ENCODE data around the gene TNNI3K. TPM values are rescaled to one million over a fixed set of nuclear protein-coding genes. Genes with fewer than 3 reads are reported as not detected.

TNNI3K gene
- total and polyA plus RNA-seq, 2 of the 8 experiments (the other 6 are each of a cell fraction or from before 2014, with no cell fraction given): 0.41 to 0.48 TPM

GRCh38 chr1:74549932-74550331 is 314.7 kb downstream of the TNNI3K start:
- H3K9ac ChIP-seq (replicated peaks in 1 of 4; ENCODE audit: extremely low read depth in 1 of 4, low read depth in 3 of 4, low read length in 3 of 4): no peak overlapping the region
- H3K27ac ChIP-seq (ENCODE audit: low read depth, low read length): no peak overlapping the region
- 94% methylated on average over 2 of the region's 2 CpGs; no CpG with 5 or more reads in 1 of the 2 experiments for WGBS, 2 experiments (ENCODE audit: extremely low coverage in 1 of 2, insufficient coverage in 1 of 2, insufficient read length in 1 of 2, insufficient replicate concordance in 2 of 2, low coverage in 1 of 2, low lambda C conversion rate in 2 of 2, missing lambda C conversion rate in 1 of 2)
- H3K18ac ChIP-seq (ENCODE audit: extremely low read depth, low read length): no peak overlapping the region
- no peak overlapping the region for H3K4me3 ChIP-seq (ENCODE audit: extremely low read depth in 1 of 4, insufficient read depth in 2 of 4, low read depth in 3 of 4, low read length in 4 of 4)
- no peak overlapping the region for H4K5ac ChIP-seq (ENCODE audit: insufficient read length, low read depth, low read length)
- no peak overlapping the region for H3K23ac ChIP-seq (ENCODE audit: insufficient read length)
- H3K4me2 ChIP-seq (ENCODE audit: insufficient read depth in 1 of 2, low read depth in 2 of 2, low read length in 2 of 2): no peak overlapping the region
- no peak overlapping the region for H2BK15ac ChIP-seq (ENCODE audit: low read length)
- no peaks in the 10 kb centered on the region for H4K20me1 ChIP-seq (replicated peaks in 1 of 2; ENCODE audit: control insufficient read depth in 1 of 2, insufficient read depth in 2 of 2, low read length in 2 of 2)
- H3K14ac ChIP-seq (ENCODE audit: insufficient read length): no peak overlapping the region
- no peaks in the 10 kb centered on the region for H3K79me2 ChIP-seq (ENCODE audit: control insufficient read depth in 1 of 2, insufficient read depth in 2 of 2, low read length in 2 of 2)
- H3K36me3 ChIP-seq (ENCODE audit: control insufficient read depth in 2 of 4, insufficient read depth in 4 of 4, low read length in 3 of 4): no peaks in the 10 kb centered on the region
- FAIRE-seq (no peak), DNase-seq (ENCODE audit: low read depth in 1 of 2, low spot score in 2 of 2) (no peak)
- POLR2A ChIA-PET (ENCODE audit: partially characterized antibody): no interaction called here
- H3K23me2 ChIP-seq (ENCODE audit: low read depth, low read length): no peaks in the 10 kb centered on the region
- no peak overlapping the region for H2AK5ac ChIP-seq (ENCODE audit: low read depth, low read length)
- H2AFZ ChIP-seq (ENCODE audit: low read length): no peak overlapping the region
- H3K9me3 ChIP-seq (ENCODE audit: insufficient read depth in 2 of 2, low read depth in 1 of 2, low read length in 1 of 2): no peaks in the 10 kb centered on the region
- H3K56ac ChIP-seq (replicated peaks; ENCODE audit: insufficient read length, low read depth, low read length): no peak overlapping the region
- H2BK20ac ChIP-seq (ENCODE audit: low read length): no peak overlapping the region
- no peak overlapping the region for H2BK5ac ChIP-seq (ENCODE audit: low read depth, low read length)
- CTCF ChIA-PET (ENCODE audit: partially characterized antibody): interaction anchor here (1.3 kb wide), 1 partner anchor 9 kb away, joined by 4 read pairs; no protein-coding TSS in a partner anchor
- H4K8ac ChIP-seq (ENCODE audit: extremely low read depth, insufficient read depth, low read length): no peak overlapping the region
- no peak overlapping the region for H2BK120ac ChIP-seq (replicated peaks; ENCODE audit: low read depth, low read length)
- no peaks in the 10 kb centered on the region for H3K79me1 ChIP-seq (ENCODE audit: low read depth, low read length)
- H2BK12ac ChIP-seq (ENCODE audit: low read depth, low read length): no peak overlapping the region
- no peaks in the 10 kb centered on the region for H3K4me1 ChIP-seq (replicated peaks in 1 of 4; ENCODE audit: control insufficient read depth in 3 of 4, insufficient read depth in 4 of 4, low read length in 3 of 4)
- H3K27me3 ChIP-seq (replicated peaks in 1 of 4; ENCODE audit: control insufficient read depth in 3 of 4, extremely low read depth in 1 of 4, insufficient read depth in 3 of 4, low read length in 3 of 4): no peaks in the 10 kb centered on the region
- no peak overlapping the region for H4K91ac ChIP-seq (replicated peaks; ENCODE audit: insufficient read length, low read length)
- H3K4ac ChIP-seq (replicated peaks; ENCODE audit: insufficient read length, low read depth, low read length): no peak overlapping the region
- TF ChIP-seq PHF8 (conservative IDR thresholded peaks at IDR 0.05; ENCODE audit: low read depth, low read length) (no peak), JUND (IDR thresholded peaks at IDR 0.05; ENCODE audit: low read length) (no peak), CEBPB (IDR thresholded peaks at IDR 0.05; ENCODE audit: low read depth, low read length) (no peak), GABPA (IDR thresholded peaks at IDR 0.05; ENCODE audit: borderline replicate concordance, insufficient read depth, low read length) (no peak), MAX (IDR thresholded peaks at IDR 0.05) (no peak), CHD2 (IDR thresholded peaks at IDR 0.05; ENCODE audit: low read length) (no peak), EZH2 (IDR thresholded peaks at IDR 0.05; ENCODE audit: low read depth, low read length, severe bottlenecking) (no peak), SP1 (IDR thresholded peaks at IDR 0.05; ENCODE audit: low read depth, low read length) (no peak), POU5F1 (IDR thresholded peaks at IDR 0.05; ENCODE audit: low read depth, low read length) (no peak), ASH2L (IDR thresholded peaks at IDR 0.05; ENCODE audit: low read length) (no peak), SIN3A (conservative IDR thresholded peaks at IDR 0.05 in 1 of 2, IDR thresholded peaks at IDR 0.05 in 1 of 2; ENCODE audit: low read depth in 1 of 2, low read length in 2 of 2) (no peak), RXRA (IDR thresholded peaks at IDR 0.05; ENCODE audit: insufficient read depth, low read depth, low read length) (no peak), POLR2AphosphoS5 (IDR thresholded peaks at IDR 0.05; ENCODE audit: low read depth, low read length) (no peak)
- TF ChIP-seq, protein P1, sequence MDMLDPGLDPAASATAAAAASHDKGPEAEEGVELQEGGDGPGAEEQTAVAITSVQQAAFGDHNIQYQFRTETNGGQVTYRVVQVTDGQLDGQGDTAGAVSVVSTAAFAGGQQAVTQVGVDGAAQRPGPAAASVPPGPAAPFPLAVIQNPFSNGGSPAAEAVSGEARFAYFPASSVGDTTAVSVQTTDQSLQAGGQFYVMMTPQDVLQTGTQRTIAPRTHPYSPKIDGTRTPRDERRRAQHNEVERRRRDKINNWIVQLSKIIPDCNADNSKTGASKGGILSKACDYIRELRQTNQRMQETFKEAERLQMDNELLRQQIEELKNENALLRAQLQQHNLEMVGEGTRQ (IDR thresholded peaks at IDR 0.05; ENCODE audit: low read length): no peak

Measured in H1 (cell line).